IMR-90 (cell line): ENCODE measurements around the gene COTL1. TPM values are rescaled to one million over a fixed set of nuclear protein-coding genes. Genes with fewer than 3 reads are reported as not detected.
A peak's percentile ranks its signal among the peaks of the same experiment; 100 is the strongest.

ENCODE experiments used
- ATAC-seq: fragments of 200-7000 bp; cut with Tn5 transposase; 2 replicates; pipeline ENCODE4 v1.9.1; 2020; ENCODE audit warnings: low read depth, mild to moderate bottlenecking, moderate library complexity
- BruUV-seq: library from RNA; stranded (reverse); fragments of 400-500 nt; replicated peaks from 2 replicates; lab custom pipeline; 2021; lab: Mats Ljungman, UMichigan
- CTCF ChIA-PET: fragments of 300-600 bp; formaldehyde crosslinking; extraction: SDS; loops from one replicate; lab custom pipeline; 2021; ENCODE audit warnings: antibody characterized with exemption; lab: Yijun Ruan, JAX
- POLR2A ChIA-PET: fragments of 300-600 bp; sonication (Branson Sonifier 250); formaldehyde crosslinking; loops from one replicate; lab custom pipeline; 2022; ENCODE audit warnings: antibody characterized with exemption; ENCODE audit not compliant: unreplicated experiment; lab: Charles Lee
- DNase-seq: peaks from one replicate; pipeline ENCODE4 v3.0.0; 2013
- H2AFZ ChIP-seq: replicated peaks from 2 replicates; pipeline ENCODE3; 2013; ENCODE audit warnings: low read length, mild to moderate bottlenecking; ENCODE audit not compliant: poor library complexity
- H2AK5ac ChIP-seq: 2 replicates; pipeline ENCODE4 v1.6.1; 2013; ENCODE audit warnings: low read depth, low read length, inconsistent platforms
- H2AK9ac ChIP-seq: replicated peaks from 2 replicates; pipeline ENCODE3; 2013; ENCODE audit warnings: mild to moderate bottlenecking, low read depth, low read length, moderate library complexity; ENCODE audit not compliant: poor library complexity
- H2BK120ac ChIP-seq: 2 replicates; pipeline ENCODE4 v1.6.1; 2013; ENCODE audit warnings: low read depth, low read length, inconsistent platforms
- H2BK15ac ChIP-seq: 3 replicates; pipeline ENCODE4 v1.6.1; 2013; ENCODE audit warnings: low read depth, low read length, inconsistent platforms
- H2BK20ac ChIP-seq: 2 replicates; pipeline ENCODE4 v1.6.1; 2013; ENCODE audit warnings: low read depth, mild to moderate bottlenecking, inconsistent platforms, low read length, moderate library complexity
- H2BK5ac ChIP-seq: 2 replicates; pipeline ENCODE4 v1.6.1; 2013; ENCODE audit warnings: mild to moderate bottlenecking, low read depth, low read length, inconsistent platforms; ENCODE audit not compliant: poor library complexity, severe bottlenecking
- H3K14ac ChIP-seq: replicated peaks from 2 replicates; pipeline ENCODE4 v1.6.1; 2013; ENCODE audit warnings: low read depth, low read length, inconsistent platforms
- H3K18ac ChIP-seq: 2 replicates; pipeline ENCODE4 v1.6.1; 2013; ENCODE audit warnings: low read depth, low read length, control low read depth
- H3K23ac ChIP-seq: 2 replicates; pipeline ENCODE4 v1.6.1; 2013; ENCODE audit warnings: low read depth, low read length, inconsistent platforms
- H3K27ac ChIP-seq: 2 replicates; pipeline ENCODE4 v1.5.1; 2013; ENCODE audit warnings: mild to moderate bottlenecking, control low read depth, low read length; ENCODE audit not compliant: insufficient read depth
- H3K27me3 ChIP-seq: 2 replicates; pipeline ENCODE4 v1.6.1; 2013; ENCODE audit warnings: low read length; ENCODE audit not compliant: control insufficient read depth, insufficient read depth
- H3K36me3 ChIP-seq: 2 replicates; pipeline ENCODE4 v1.6.1; 2013; ENCODE audit warnings: low read length, mixed read lengths; ENCODE audit not compliant: control insufficient read depth, insufficient read depth
- H3K4ac ChIP-seq: 2 replicates; pipeline ENCODE4 v1.6.1; 2013; ENCODE audit warnings: low read depth, low read length, inconsistent platforms
- H3K4me1 ChIP-seq: 2 replicates; pipeline ENCODE4 v1.6.1; 2013; ENCODE audit warnings: low read length, mixed read lengths; ENCODE audit not compliant: control insufficient read depth, insufficient read depth
- H3K4me2 ChIP-seq: 2 replicates; pipeline ENCODE4 v1.6.1; 2013; ENCODE audit warnings: low read depth, mild to moderate bottlenecking, control low read depth, low read length, moderate library complexity
- H3K4me3 ChIP-seq: 2 replicates; pipeline ENCODE4 v1.5.1; 2013; ENCODE audit warnings: low read depth, mild to moderate bottlenecking, control low read depth, low read length, moderate library complexity; ENCODE audit not compliant: insufficient read depth
- H3K56ac ChIP-seq: 2 replicates; pipeline ENCODE4 v1.6.1; 2013; ENCODE audit warnings: low read length, inconsistent platforms; ENCODE audit not compliant: insufficient read depth; ENCODE audit errors: extremely low read depth
- H3K79me1 ChIP-seq, 2 experiments: 2 replicates each; pipeline ENCODE4 v1.6.1; 2013; ENCODE audit warnings: low read length in 2 of 2, inconsistent platforms in 1 of 2, low read depth in 1 of 2
- H3K9ac ChIP-seq: 2 replicates; pipeline ENCODE4 v1.6.1; 2013; ENCODE audit warnings: low read depth, low read length, control low read depth
- H3K9me1 ChIP-seq: 2 replicates; pipeline ENCODE4 v1.6.1; 2013; ENCODE audit warnings: low read length, inconsistent platforms; ENCODE audit not compliant: insufficient read depth
- H3K9me3 ChIP-seq: 2 replicates; pipeline ENCODE4 v1.6.1; 2013; ENCODE audit warnings: low read length; ENCODE audit not compliant: control insufficient read depth, insufficient read depth
- H4K20me1 ChIP-seq: 2 replicates; pipeline ENCODE4 v1.6.1; 2013; ENCODE audit warnings: low read length, inconsistent platforms; ENCODE audit not compliant: insufficient read depth
- H4K5ac ChIP-seq: 2 replicates; pipeline ENCODE4 v1.6.1; 2013; ENCODE audit warnings: mild to moderate bottlenecking, low read depth, low read length, control low read depth
- H4K8ac ChIP-seq, 2 experiments: 2 replicates each; pipeline ENCODE4 v1.6.1; 2013; ENCODE audit warnings: low read depth in 2 of 2, low read length in 2 of 2, control low read depth in 1 of 2, inconsistent platforms in 1 of 2
- H4K91ac ChIP-seq: 2 replicates; pipeline ENCODE4 v1.6.1; 2013; ENCODE audit warnings: low read depth, low read length, inconsistent platforms; ENCODE audit not compliant: insufficient read depth
- BHLHE40 ChIP-seq: fragments of 150-350 bp; IDR thresholded peaks from 2 replicates; pipeline ENCODE4 v1.6.1; 2016; ENCODE audit warnings: mild to moderate bottlenecking, low read depth, low read length
- CEBPB ChIP-seq: IDR thresholded peaks from 2 replicates; pipeline ENCODE4 v1.6.1; 2012; ENCODE audit warnings: low read depth, low read length, improper control_type of control experiment
- CHD1 ChIP-seq: IDR thresholded peaks from 2 replicates; pipeline ENCODE4 v1.6.1; 2012; ENCODE audit warnings: low read depth, low read length, improper control_type of control experiment
- CTCF ChIP-seq: conservative IDR thresholded peaks from 2 replicates; pipeline ENCODE4 v1.5.1; 2012; ENCODE audit warnings: mild to moderate bottlenecking, low read depth, low read length, improper control_type of control experiment
- FOS ChIP-seq: fragments of 150-350 bp; IDR thresholded peaks from 2 replicates; pipeline ENCODE4 v1.6.1; 2016; ENCODE audit warnings: low read depth, low read length
- MAFK ChIP-seq: IDR thresholded peaks from 2 replicates; pipeline ENCODE4 v1.6.1; 2012; ENCODE audit warnings: low read depth, low read length, improper control_type of control experiment
- MAZ ChIP-seq: IDR thresholded peaks from 2 replicates; pipeline ENCODE4 v1.6.1; 2012; ENCODE audit warnings: low read depth, mild to moderate bottlenecking, low read length, improper control_type of control experiment, moderate library complexity, borderline replicate concordance
- MXI1 ChIP-seq: IDR thresholded peaks from 2 replicates; pipeline ENCODE4 v1.6.1; 2012; ENCODE audit warnings: low read depth, mild to moderate bottlenecking, low read length, moderate library complexity, borderline replicate concordance
- NFE2L2 ChIP-seq: fragments of 150-350 bp; IDR thresholded peaks from 2 replicates; pipeline ENCODE4 v1.6.1; 2016; ENCODE audit warnings: low read depth, mild to moderate bottlenecking, low read length
- POLR2A ChIP-seq: IDR thresholded peaks from 2 replicates; pipeline ENCODE4 v1.6.1; 2012; ENCODE audit warnings: mild to moderate bottlenecking, low read depth, low read length
- RAD21 ChIP-seq: IDR thresholded peaks from 2 replicates; pipeline ENCODE4 v1.6.1; 2012; ENCODE audit warnings: low read length, improper control_type of control experiment
- RCOR1 ChIP-seq: IDR thresholded peaks from 2 replicates; pipeline ENCODE4 v1.6.1; 2012; ENCODE audit warnings: mild to moderate bottlenecking, low read length, improper control_type of control experiment; ENCODE audit not compliant: insufficient replicate concordance
- RFX5 ChIP-seq: IDR thresholded peaks from 2 replicates; pipeline ENCODE4 v1.8.0; 2012; ENCODE audit warnings: low read depth, mild to moderate bottlenecking, low read length, moderate library complexity
- SMC3 ChIP-seq: fragments of 150-350 bp; IDR thresholded peaks from 2 replicates; pipeline ENCODE4 v1.6.1; 2016; ENCODE audit warnings: low read depth, mild to moderate bottlenecking, antibody characterized with exemption, low read length, moderate library complexity
- WGBS, 2 experiments: methylation state at CpG; one replicate each; pipeline versions ENCODE4 v1.1.5 to v1.1.7; 2013; ENCODE audit warnings: missing lambda C conversion rate in 2 of 2; ENCODE audit not compliant: insufficient read length in 1 of 2; ENCODE audit errors: extremely low coverage in 2 of 2; 5-methylcytosine and 5-hydroxymethylcytosine counted together
- dilution Hi-C: fragments of 300-500 bp; cut with HindIII; formaldehyde crosslinking; loops from one replicate; pipeline ENCODE4 v1.14.3; 2018; ENCODE audit warnings: low sequenced_read_pairs; ENCODE audit not compliant: unreplicated experiment
- in situ Hi-C: fragments of 300-500 bp; cut with MboI; formaldehyde crosslinking; loops from 3 replicates; pipeline ENCODE4 v1.14.3; 2019; ENCODE audit warnings: low sequenced_read_pairs, inconsistent platforms, mixed read lengths
- intact Hi-C: fragments of 100-400 bp; cut with micrococcal nuclease; formaldehyde crosslinking; loops from 2 replicates; pipeline ENCODE4 v1.10.0; 2022
- polyA plus RNA-seq, 3 experiments: library from polyadenylated mRNA; depleted of rRNA; stranded (reverse); fragments of >200 nt; gene quantifications; 2 replicates each; pipeline ENCODE4 v1.2.3, GENCODE V29; 2012; ENCODE audit warnings: low replicate concordance in 1 of 3
- total RNA-seq: library from RNA; depleted of rRNA; stranded (reverse); fragments of >200 nt; gene quantifications from 2 replicates; pipeline ENCODE4 v1.2.3, GENCODE V29; 2012
- TF ChIP-seq, protein P1 (sequence below): fragments of 150-350 bp; IDR thresholded peaks from 2 replicates; pipeline ENCODE4 v1.6.1; 2017; ENCODE audit warnings: mild to moderate bottlenecking, antibody characterized with exemption, low read length, low read depth
- TF ChIP-seq, protein P2 (sequence below): fragments of 150-350 bp; IDR thresholded peaks from 2 replicates; pipeline ENCODE4 v1.6.1; 2016; ENCODE audit warnings: low read depth, mild to moderate bottlenecking, low read length, moderate library complexity, borderline replicate concordance

The COTL1 gene
- total and polyA plus RNA-seq, 2 of the 4 experiments (the other 2 are of a cell fraction), result 144 to 258 TPM

DNA sequence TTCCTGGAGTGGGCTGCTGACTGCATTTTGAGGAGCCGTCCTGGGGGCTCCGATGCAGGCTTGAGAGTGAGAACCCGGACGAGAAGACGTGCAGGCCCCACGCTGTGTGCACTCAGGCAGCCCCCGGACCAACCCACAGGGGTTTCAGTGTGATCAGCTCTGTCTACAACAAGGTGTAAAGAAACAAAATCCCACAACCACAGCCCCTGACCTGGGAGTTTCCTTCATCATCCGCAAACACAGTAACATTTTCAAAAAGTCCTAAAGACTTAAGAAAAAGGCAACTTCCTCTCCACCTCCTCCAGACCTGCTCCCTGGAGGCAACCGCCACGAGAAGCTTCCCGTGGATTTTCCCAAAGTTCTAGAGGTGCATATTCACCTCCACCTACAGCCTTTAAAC is 98.0 kb downstream of the COTL1 start:
- CTCF ChIA-PET, result interaction anchor here (0.6 to 1.6 kb wide), 2 partner anchors 67 to 103 kb away, joined by 3 read pairs; no protein-coding TSS in a partner anchor

More for the DNA sequence above, 98.0 kb downstream of the COTL1 start:
- no peak overlapping the region for H3K4me2 ChIP-seq
- H4K20me1 ChIP-seq, result no peaks in the 10 kb centered on the region
- peaks cover 2% of the 10 kb centered on the region for H3K4me1 ChIP-seq
- POLR2A ChIA-PET, result no interaction called here
- no peak for TF ChIP-seq RCOR1
- no peak for TF ChIP-seq CTCF
- no peak for TF ChIP-seq SMC3
- no peak for TF ChIP-seq RFX5
- no peak for TF ChIP-seq NFE2L2
- no peak for TF ChIP-seq MAFK
- TF ChIP-seq CEBPB, result no peak
- TF ChIP-seq, protein P1, sequence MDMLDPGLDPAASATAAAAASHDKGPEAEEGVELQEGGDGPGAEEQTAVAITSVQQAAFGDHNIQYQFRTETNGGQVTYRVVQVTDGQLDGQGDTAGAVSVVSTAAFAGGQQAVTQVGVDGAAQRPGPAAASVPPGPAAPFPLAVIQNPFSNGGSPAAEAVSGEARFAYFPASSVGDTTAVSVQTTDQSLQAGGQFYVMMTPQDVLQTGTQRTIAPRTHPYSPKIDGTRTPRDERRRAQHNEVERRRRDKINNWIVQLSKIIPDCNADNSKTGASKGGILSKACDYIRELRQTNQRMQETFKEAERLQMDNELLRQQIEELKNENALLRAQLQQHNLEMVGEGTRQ, result no peak
- no peak for TF ChIP-seq CHD1
- TF ChIP-seq, protein P2, sequence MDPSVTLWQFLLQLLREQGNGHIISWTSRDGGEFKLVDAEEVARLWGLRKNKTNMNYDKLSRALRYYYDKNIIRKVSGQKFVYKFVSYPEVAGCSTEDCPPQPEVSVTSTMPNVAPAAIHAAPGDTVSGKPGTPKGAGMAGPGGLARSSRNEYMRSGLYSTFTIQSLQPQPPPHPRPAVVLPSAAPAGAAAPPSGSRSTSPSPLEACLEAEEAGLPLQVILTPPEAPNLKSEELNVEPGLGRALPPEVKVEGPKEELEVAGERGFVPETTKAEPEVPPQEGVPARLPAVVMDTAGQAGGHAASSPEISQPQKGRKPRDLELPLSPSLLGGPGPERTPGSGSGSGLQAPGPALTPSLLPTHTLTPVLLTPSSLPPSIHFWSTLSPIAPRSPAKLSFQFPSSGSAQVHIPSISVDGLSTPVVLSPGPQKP, result no peak
- TF ChIP-seq BHLHE40, result no peak
- no peak for TF ChIP-seq MXI1
- TF ChIP-seq POLR2A, result no peak
- TF ChIP-seq FOS, result no peak
- no peak for TF ChIP-seq RAD21
- TF ChIP-seq MAZ, result no peak
- WGBS, 2 experiments, result 80% methylated on average over 1 of the region's 11 CpGs; no CpG with 5 or more reads in 1 of the 2 experiments
- in situ Hi-C loops, result no loop called here
- H3K18ac ChIP-seq, result no peak overlapping the region
- no peak overlapping the region for H2AK5ac ChIP-seq
- no peaks in the 10 kb centered on the region for H3K27me3 ChIP-seq
- peaks cover 0 to 4% of the 10 kb centered on the region in 2 experiments; a peak in 1 of 4 replicates for H3K79me1 ChIP-seq
- no peak overlapping the region for H2AK9ac ChIP-seq
- 0 out of 2 replicates have a peak overlapping the region, but pooled peaks have one; percentile 4 for H3K4ac ChIP-seq
- dilution Hi-C loops, result no loop called here
- H3K9ac ChIP-seq, result no peak overlapping the region
- H3K14ac ChIP-seq, result no peak overlapping the region
- H2AFZ ChIP-seq, result no peak overlapping the region
- no peak overlapping the region for H4K8ac ChIP-seq
- intact Hi-C loops, result loop anchor here (10.0 kb wide), 1 partner anchor 445 kb away; no protein-coding TSS in a partner anchor
- H4K5ac ChIP-seq, result no peak overlapping the region
- H3K36me3 ChIP-seq, result no peaks in the 10 kb centered on the region
- no peak overlapping the region for H2BK5ac ChIP-seq
- H4K91ac ChIP-seq, result no peak overlapping the region
- peaks cover 5% of the 10 kb centered on the region; the same call in 1 of the 2 replicates for H3K9me1 ChIP-seq
- ATAC-seq (no peak), DNase-seq (no peak)
- H2BK20ac ChIP-seq, result 0 out of 2 replicates have a peak overlapping the region, but pooled peaks have one; percentile 47
- H3K56ac ChIP-seq, result no peak overlapping the region
- no peak overlapping the region for H3K27ac ChIP-seq
- no TSS peak for BruUV-seq
- peak overlapping the region; percentile 6; the same call in 1 of the 2 replicates for H2BK120ac ChIP-seq
- no peak overlapping the region for H2BK15ac ChIP-seq
- no peak overlapping the region for H3K23ac ChIP-seq
- 0 out of 2 replicates have a peak, but pooled peaks cover 2% of the 10 kb centered on the region for H3K9me3 ChIP-seq
- H3K4me3 ChIP-seq, result no peak overlapping the region
